Endodermal cell (in vitro differentiated cells): ENCODE data around the gene CD1D. TPM values are rescaled to one million over a fixed set of nuclear protein-coding genes. Genes with fewer than 3 reads are reported as not detected.

ENCODE experiments used
- DNase-seq: peaks from one replicate; pipeline ENCODE4 v3.0.0-alpha.2; 2017
- H3K27ac ChIP-seq: 2 replicates; pipeline ENCODE4 v1.5.1; 2013; ENCODE audit warnings: mild to moderate bottlenecking, low read depth, low read length, moderate library complexity
- H3K27me3 ChIP-seq: 2 replicates; pipeline ENCODE4 v1.6.1; 2013; ENCODE audit warnings: mild to moderate bottlenecking, low read length, moderate library complexity; ENCODE audit not compliant: insufficient read depth, control insufficient read depth, poor library complexity, severe bottlenecking
- H3K36me3 ChIP-seq: 2 replicates; pipeline ENCODE4 v1.7.0; 2013; ENCODE audit warnings: mild to moderate bottlenecking, low read length, moderate library complexity; ENCODE audit not compliant: control insufficient read depth, insufficient read depth
- H3K4me1 ChIP-seq: one replicate; pipeline ENCODE4 v1.7.0; 2013; ENCODE audit warnings: low read length; ENCODE audit not compliant: control insufficient read depth, insufficient read depth
- H3K4me3 ChIP-seq: 2 replicates; pipeline ENCODE4 v1.5.1; 2013; ENCODE audit warnings: mild to moderate bottlenecking, low read length, moderate library complexity
- H3K9ac ChIP-seq: 2 replicates; pipeline ENCODE4 v1.6.1; 2013; ENCODE audit warnings: mild to moderate bottlenecking, low read length, moderate library complexity; ENCODE audit not compliant: poor library complexity, severe bottlenecking; ENCODE audit errors: extremely low read depth
- H3K9me3 ChIP-seq: 2 replicates; pipeline ENCODE4 v1.6.1; 2013; ENCODE audit warnings: mild to moderate bottlenecking, low read length, moderate library complexity; ENCODE audit not compliant: control insufficient read depth
- H3K27ac Mint-ChIP-seq: 2 replicates; pipeline ENCODE4 v1.8.0; 2020; ENCODE audit warnings: mixed read lengths
- H3K27me3 Mint-ChIP-seq: 2 replicates; pipeline ENCODE4 v1.8.0; 2021; ENCODE audit warnings: mild to moderate bottlenecking, mixed read lengths; ENCODE audit not compliant: insufficient read depth
- H3K36me3 Mint-ChIP-seq: 2 replicates; pipeline ENCODE4 v1.8.0; 2020; ENCODE audit warnings: low read depth, mixed read lengths
- H3K4me1 Mint-ChIP-seq: 2 replicates; pipeline ENCODE4 v1.8.0; 2020; ENCODE audit warnings: mixed read lengths
- H3K4me3 Mint-ChIP-seq: 2 replicates; pipeline ENCODE4 v1.8.0; 2020; ENCODE audit warnings: mild to moderate bottlenecking, moderate library complexity, mixed read lengths
- H3K9me3 Mint-ChIP-seq: 2 replicates; pipeline ENCODE4 v1.8.0; 2020; ENCODE audit warnings: mild to moderate bottlenecking, mixed read lengths
- CTCF ChIP-seq: fragments of 200-600 bp; sonication (generic); conservative IDR thresholded peaks from 2 replicates; pipeline ENCODE4 v1.5.0; 2021; ENCODE audit warnings: antibody characterized with exemption, mild to moderate bottlenecking
- WGBS, 2 experiments: methylation state at CpG; one replicate each; pipeline versions ENCODE4 v1.1.5 to v1.1.7; 2013; ENCODE audit warnings: missing lambda C conversion rate in 2 of 2, mixed read lengths in 1 of 2; ENCODE audit not compliant: insufficient coverage in 1 of 2, insufficient read length in 1 of 2; 5-methylcytosine and 5-hydroxymethylcytosine counted together
- total RNA-seq, 2 donors: library from RNA; stranded (reverse); fragmentation: NEBNext Ultra II Directional in 1 of 2; extraction: Animal tissue kit (Norgen Biotek cat#: 25700) in 1 of 2; gene quantifications; 2 replicates in 1 of 2; 3 replicates in 1 of 2; pipeline ENCODE4 v1.2.1, GENCODE V29; 2021

Gene CD1D
- total RNA-seq, 2 donors from 2014 or later, result 1.7 TPM

- Histone ChIP-seq H3K36me3 (no peaks in the 10 kb centered on the region), H3K27ac (no peak overlapping the region), H3K27me3 (no peaks in the 10 kb centered on the region), H3K4me1 (peaks cover 2% of the 10 kb centered on the region), H3K9ac (no peak overlapping the region), H3K9me3 (peaks cover 6% of the 10 kb centered on the region), H3K4me3 (no peak overlapping the region)
- no peak overlapping the region for H3K4me3 Mint-ChIP-seq
- peaks cover 49% of the 10 kb centered on the region for H3K27me3 Mint-ChIP-seq
- no peaks in the 10 kb centered on the region for H3K4me1 Mint-ChIP-seq
- WGBS, 2 experiments, result 100% methylated on average over 1 of the region's 1 CpG; no CpG with 5 or more reads in 1 of the 2 experiments
- DNase-seq, result no peak
- TF ChIP-seq CTCF, result no peak
- peaks cover 4% of the 10 kb centered on the region for H3K9me3 Mint-ChIP-seq
- no peaks in the 10 kb centered on the region for H3K36me3 Mint-ChIP-seq
- H3K27ac Mint-ChIP-seq, result no peak overlapping the region
Observed at GRCh38 chr1:158153179-158153578, 27.5 kb upstream of the CD1D start.

GRCh38 chr1:158153746-158154444 lies 26.8 kb upstream of the CD1D start:
- H3K4me3 Mint-ChIP-seq, result no peak overlapping the region
- WGBS, 2 experiments, result 95 to 96% methylated on average over 5 of the region's 5 CpGs
- Histone ChIP-seq H3K27ac (no peak overlapping the region), H3K9ac (no peak overlapping the region), H3K4me1 (peaks cover 2% of the 10 kb centered on the region), H3K4me3 (no peak overlapping the region), H3K27me3 (no peaks in the 10 kb centered on the region), H3K9me3 (peaks cover 4% of the 10 kb centered on the region), H3K36me3 (no peaks in the 10 kb centered on the region)
- no peaks in the 10 kb centered on the region for H3K36me3 Mint-ChIP-seq
- no peak for DNase-seq
- peaks cover 42% of the 10 kb centered on the region for H3K27me3 Mint-ChIP-seq
- TF ChIP-seq CTCF, result no peak
- H3K9me3 Mint-ChIP-seq, result peaks cover 1% of the 10 kb centered on the region
- H3K27ac Mint-ChIP-seq, result no peak overlapping the region
- H3K4me1 Mint-ChIP-seq, result no peaks in the 10 kb centered on the region

- Mint-ChIP-seq H3K4me1 (no peaks in the 10 kb centered on the region), H3K27ac (no peak overlapping the region), H3K27me3 (peaks cover 39% of the 10 kb centered on the region), H3K9me3 (no peaks in the 10 kb centered on the region), H3K4me3 (no peak overlapping the region), H3K36me3 (no peaks in the 10 kb centered on the region)
- Histone ChIP-seq H3K9ac (no peak overlapping the region), H3K27ac (no peak overlapping the region), H3K9me3 (no peaks in the 10 kb centered on the region), H3K36me3 (no peaks in the 10 kb centered on the region), H3K4me3 (no peak overlapping the region), H3K4me1 (no peaks in the 10 kb centered on the region), H3K27me3 (no peaks in the 10 kb centered on the region)
- no peak for DNase-seq
- no peak for TF ChIP-seq CTCF
- 93 to 100% methylated on average over 1 to 3 of the region's 3 CpGs for WGBS, 2 experiments
Observed at GRCh38 chr1:158154501-158154900, 26.2 kb upstream of the CD1D start.
